ENCODE measurements around the gene IFNLR1. TPM values are rescaled to one million over a fixed set of nuclear protein-coding genes. Genes with fewer than 3 reads are reported as not detected.

The IFNLR1 gene
- total RNA-seq, 4 donors from 2014 or later, result 2.5 to 4.6 (median 3.5) TPM

GRCh38 chr1:24122776-24123175, 64.3 kb downstream of the IFNLR1 start:
- 90 to 92% methylated on average over 4 to 7 of the region's 7 CpGs for WGBS, 2 donors
- H3K4me3 ChIP-seq, result no peak overlapping the region
- TF ChIP-seq POLR2A (IDR thresholded peaks at IDR 0.05), result no peak
- TF ChIP-seq, protein P1, sequence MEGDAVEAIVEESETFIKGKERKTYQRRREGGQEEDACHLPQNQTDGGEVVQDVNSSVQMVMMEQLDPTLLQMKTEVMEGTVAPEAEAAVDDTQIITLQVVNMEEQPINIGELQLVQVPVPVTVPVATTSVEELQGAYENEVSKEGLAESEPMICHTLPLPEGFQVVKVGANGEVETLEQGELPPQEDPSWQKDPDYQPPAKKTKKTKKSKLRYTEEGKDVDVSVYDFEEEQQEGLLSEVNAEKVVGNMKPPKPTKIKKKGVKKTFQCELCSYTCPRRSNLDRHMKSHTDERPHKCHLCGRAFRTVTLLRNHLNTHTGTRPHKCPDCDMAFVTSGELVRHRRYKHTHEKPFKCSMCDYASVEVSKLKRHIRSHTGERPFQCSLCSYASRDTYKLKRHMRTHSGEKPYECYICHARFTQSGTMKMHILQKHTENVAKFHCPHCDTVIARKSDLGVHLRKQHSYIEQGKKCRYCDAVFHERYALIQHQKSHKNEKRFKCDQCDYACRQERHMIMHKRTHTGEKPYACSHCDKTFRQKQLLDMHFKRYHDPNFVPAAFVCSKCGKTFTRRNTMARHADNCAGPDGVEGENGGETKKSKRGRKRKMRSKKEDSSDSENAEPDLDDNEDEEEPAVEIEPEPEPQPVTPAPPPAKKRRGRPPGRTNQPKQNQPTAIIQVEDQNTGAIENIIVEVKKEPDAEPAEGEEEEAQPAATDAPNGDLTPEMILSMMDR (IDR thresholded peaks at IDR 0.05), result no peak
- H3K27me3 ChIP-seq, result no peaks in the 10 kb centered on the region
- no peak overlapping the region for H3K27ac ChIP-seq
- H3K4me1 ChIP-seq, result peaks cover 26 to 38% (median 31%) of the 10 kb centered on the region in 3 donors
- H3K36me3 ChIP-seq, result peaks cover 0 to 58% (median 0%) of the 10 kb centered on the region in 3 donors
- no peaks in the 10 kb centered on the region for H3K9me3 ChIP-seq
- intact Hi-C loops (cut with DNase I), result no loop called here
- no peak for DNase-seq

DNA sequence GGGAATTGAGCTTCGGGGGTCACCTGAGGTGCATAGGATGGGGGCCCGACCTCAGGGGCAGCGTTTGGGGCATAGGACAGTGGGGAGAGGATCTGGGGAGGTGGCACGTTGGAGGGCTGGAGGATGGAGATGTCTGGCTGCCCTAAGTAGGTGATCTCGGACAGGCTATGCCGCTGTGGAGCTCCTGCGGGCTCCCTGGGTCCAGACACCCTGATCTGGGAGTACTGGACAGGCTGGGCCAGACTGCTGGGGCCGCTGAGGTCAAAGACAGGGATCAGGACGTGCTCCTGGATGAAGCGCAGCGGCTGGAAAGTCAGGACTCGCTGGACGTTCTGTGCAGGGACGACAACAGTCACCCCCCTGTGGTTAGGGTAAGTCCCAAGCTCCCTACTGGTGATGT, 65.7 kb downstream of the IFNLR1 start:
- H3K27me3 ChIP-seq, result peaks cover 0 to 6% (median 0%) of the 10 kb centered on the region in 4 donors
- H3K4me3 ChIP-seq, result no peak overlapping the region
- H3K36me3 ChIP-seq, result peaks cover 0 to 45% (median 0%) of the 10 kb centered on the region in 3 donors
- peaks cover 31 to 49% (median 33%) of the 10 kb centered on the region in 3 donors for H3K4me1 ChIP-seq
- intact Hi-C loops (cut with DNase I), result no loop called here
- TF ChIP-seq, protein P1 (IDR thresholded peaks at IDR 0.05), result no peak
- no peak for TF ChIP-seq POLR2A (IDR thresholded peaks at IDR 0.05)
- H3K9me3 ChIP-seq, result no peaks in the 10 kb centered on the region
- no peak for DNase-seq
- peak overlapping the region in 2 of 4 donors; percentile 77 to 87 for H3K27ac ChIP-seq
- WGBS, 2 donors, result 84 to 86% methylated on average over 11 to 13 of the region's 14 CpGs

- Histone ChIP-seq H3K27me3 (peaks cover 0 to 10% (median 0%) of the 10 kb centered on the region in 4 donors), H3K9me3 (no peaks in the 10 kb centered on the region), H3K4me1 (peaks cover 31 to 49% (median 33%) of the 10 kb centered on the region in 3 donors), H3K36me3 (peaks cover 0 to 41% (median 0%) of the 10 kb centered on the region in 3 donors), H3K27ac (peak overlapping the region; percentile 76 to 87 (median 81)), H3K4me3 (no peak overlapping the region)
- intact Hi-C loops (cut with DNase I), result no loop called here
- DNase-seq, result no peak
- no peak for TF ChIP-seq POLR2A (IDR thresholded peaks at IDR 0.05)
- TF ChIP-seq, protein P1 (IDR thresholded peaks at IDR 0.05), result no peak
- WGBS, 2 donors, result 63% methylated on average over 2 of the region's 3 CpGs; no CpG with 5 or more reads in 1 of the 2 donors
These were observed 66.1 kb downstream of the IFNLR1 start for GRCh38 chr1:24120965-24121364.

DNA sequence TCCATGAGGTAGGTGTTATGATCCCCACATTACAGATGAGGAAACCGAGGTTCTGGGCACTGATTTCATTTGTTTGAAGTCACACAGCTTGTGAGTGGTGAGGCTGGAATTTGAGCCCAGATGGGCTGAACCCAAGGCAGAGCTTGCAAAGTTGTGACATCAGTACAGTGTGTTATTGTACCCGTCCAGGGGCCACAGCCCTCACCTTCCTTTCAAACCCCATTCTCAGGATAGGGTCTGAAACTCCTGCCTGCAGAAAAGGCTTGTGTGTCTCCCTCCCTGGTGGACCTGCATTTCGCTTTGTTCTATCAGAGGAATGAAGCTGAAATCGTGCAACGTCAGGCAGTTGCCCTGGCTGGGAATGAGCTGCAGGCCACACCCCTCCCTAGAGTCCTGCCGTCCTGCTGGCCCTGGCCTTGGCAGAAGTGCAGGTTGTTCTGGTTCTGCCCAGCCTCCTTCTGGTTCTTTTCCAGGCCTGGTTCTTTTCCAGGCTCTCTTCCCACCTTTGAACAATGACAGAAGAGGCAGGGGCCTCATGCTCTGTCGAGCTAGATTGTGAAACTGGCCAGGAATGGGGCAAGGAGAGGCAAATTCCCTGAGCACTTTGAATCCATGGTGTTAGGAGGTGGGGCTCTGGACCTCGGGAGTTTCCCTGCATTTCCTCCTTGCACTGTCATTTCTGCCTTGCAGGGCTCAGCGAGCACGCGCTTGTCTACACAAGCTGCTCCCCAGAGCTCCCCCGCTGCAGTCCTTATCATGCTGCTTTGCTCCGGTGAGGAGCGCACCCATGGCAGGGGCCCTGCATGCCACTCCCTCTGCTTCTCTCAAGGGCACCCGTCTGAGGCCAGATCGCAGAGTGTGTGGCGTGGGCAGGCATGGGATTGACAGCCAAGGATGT, 67.0 kb downstream of the IFNLR1 start:
- TF ChIP-seq POLR2A (IDR thresholded peaks at IDR 0.05), result no peak
- TF ChIP-seq, protein P1 (IDR thresholded peaks at IDR 0.05), result no peak
- H3K4me1 ChIP-seq, result peaks cover 31 to 49% (median 33%) of the 10 kb centered on the region in 3 donors
- no peaks in the 10 kb centered on the region for H3K9me3 ChIP-seq
- H3K36me3 ChIP-seq, result peaks cover 0 to 33% (median 0%) of the 10 kb centered on the region in 3 donors
- 17 to 25% methylated on average over 7 to 12 of the region's 17 CpGs for WGBS, 2 donors
- intact Hi-C loops (cut with DNase I), result no loop called here
- H3K4me3 ChIP-seq, result no peak overlapping the region
- peaks cover 0 to 10% (median 0%) of the 10 kb centered on the region in 4 donors for H3K27me3 ChIP-seq
- no peak for DNase-seq
- peak overlapping the region; percentile 76 to 87 (median 81) for H3K27ac ChIP-seq

DNA sequence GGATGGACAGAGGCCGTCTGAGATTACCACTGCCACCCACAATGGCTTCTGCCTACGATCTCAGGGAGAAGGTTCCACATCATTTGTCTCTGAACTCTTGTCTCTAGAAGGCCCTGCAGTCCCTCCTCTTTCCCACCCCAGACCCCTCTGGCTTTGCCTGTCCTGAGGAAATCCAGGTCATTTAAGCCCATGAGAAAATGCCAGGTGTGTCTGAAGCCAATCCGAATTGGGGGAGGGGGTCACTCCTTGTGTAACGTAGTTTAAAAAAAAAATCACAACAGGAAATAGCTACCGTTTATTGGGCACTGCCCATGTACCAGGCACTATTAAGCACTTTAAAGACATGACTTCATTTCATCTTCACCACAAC, 67.6 kb downstream of the IFNLR1 start:
- 51 to 56% methylated on average over 5 of the region's 5 CpGs for WGBS, 2 donors
- Histone ChIP-seq H3K27ac (peak overlapping the region; percentile 76 to 87 (median 81)), H3K4me3 (no peak overlapping the region), H3K36me3 (peaks cover 0 to 29% (median 0%) of the 10 kb centered on the region in 3 donors), H3K9me3 (no peaks in the 10 kb centered on the region), H3K4me1 (peaks cover 31 to 49% (median 33%) of the 10 kb centered on the region in 3 donors), H3K27me3 (peaks cover 0 to 10% (median 0%) of the 10 kb centered on the region in 4 donors)
- no peak for DNase-seq
- intact Hi-C loops (cut with DNase I), result no loop called here
- TF ChIP-seq POLR2A (IDR thresholded peaks at IDR 0.05), result no peak
- TF ChIP-seq, protein P1 (IDR thresholded peaks at IDR 0.05), result no peak

All from esophagus squamous epithelium (tissue), 5 donors.